H9 (cell line): Measurements from ENCODE around the gene ITGA7. TPM values are rescaled to one million over a fixed set of nuclear protein-coding genes. Genes with fewer than 3 reads are reported as not detected.

ENCODE experiments used
- DNase-seq: peaks from one replicate; pipeline ENCODE4 v3.0.0-alpha.2; 2017
- H2AFZ ChIP-seq: one replicate; pipeline ENCODE4 v1.6.1; 2013; ENCODE audit warnings: mild to moderate bottlenecking, low read length, control low read depth, moderate library complexity
- H2AK5ac ChIP-seq: 2 replicates; pipeline ENCODE4 v1.6.1; 2013; ENCODE audit warnings: low read length, control low read depth, mixed read lengths; ENCODE audit not compliant: insufficient read length
- H2BK120ac ChIP-seq: one replicate; pipeline ENCODE4 v1.6.1; 2013; ENCODE audit warnings: low read depth, mild to moderate bottlenecking, low read length, control low read depth, inconsistent platforms; ENCODE audit not compliant: poor library complexity, severe bottlenecking
- H2BK12ac ChIP-seq: 2 replicates; pipeline ENCODE4 v1.6.1; 2013; ENCODE audit warnings: low read length, control low read depth, mixed read lengths, low read depth; ENCODE audit not compliant: insufficient read length
- H2BK15ac ChIP-seq: 2 replicates; pipeline ENCODE4 v1.6.1; 2013; ENCODE audit warnings: low read depth, low read length, control low read depth
- H2BK20ac ChIP-seq: one replicate; pipeline ENCODE4 v1.6.1; 2013; ENCODE audit warnings: low read depth, mild to moderate bottlenecking, low read length, control low read depth, inconsistent platforms; ENCODE audit not compliant: poor library complexity, severe bottlenecking
- H2BK5ac ChIP-seq: 2 replicates; pipeline ENCODE4 v1.6.1; 2013; ENCODE audit warnings: low read length, control low read depth, mixed read lengths; ENCODE audit not compliant: insufficient read length
- H3K14ac ChIP-seq: 2 replicates; pipeline ENCODE4 v1.6.1; 2013; ENCODE audit warnings: low read length, control low read depth; ENCODE audit not compliant: insufficient read depth
- H3K18ac ChIP-seq: 2 replicates; pipeline ENCODE4 v1.6.1; 2013; ENCODE audit warnings: low read depth, mild to moderate bottlenecking, mixed read lengths, low read length, control low read depth; ENCODE audit not compliant: insufficient read length
- H3K23ac ChIP-seq: 2 replicates; pipeline ENCODE4 v1.6.1; 2013; ENCODE audit warnings: low read length, control low read depth, mixed read lengths, low read depth; ENCODE audit not compliant: insufficient read length
- H3K23me2 ChIP-seq: 2 replicates; pipeline ENCODE4 v1.6.1; 2013; ENCODE audit warnings: low read depth, mild to moderate bottlenecking, mixed read lengths, low read length, control low read depth; ENCODE audit not compliant: insufficient read length, poor library complexity, severe bottlenecking
- H3K27ac ChIP-seq: 2 replicates; pipeline ENCODE4 v1.5.1; 2013; ENCODE audit warnings: low read length, control low read depth, mixed read lengths, low read depth; ENCODE audit not compliant: insufficient read length
- H3K27me3 ChIP-seq: 2 replicates; pipeline ENCODE4 v1.6.1; 2013; ENCODE audit warnings: low read length, control low read depth, inconsistent platforms; ENCODE audit not compliant: insufficient read depth
- H3K4ac ChIP-seq: 2 replicates; pipeline ENCODE4 v1.6.1; 2013; ENCODE audit warnings: low read depth, mild to moderate bottlenecking, control low read depth, inconsistent platforms, low read length, moderate library complexity
- H3K4me1 ChIP-seq: 2 replicates; pipeline ENCODE4 v1.6.1; 2013; ENCODE audit warnings: low read length, control low read depth, inconsistent platforms; ENCODE audit not compliant: insufficient read depth
- H3K4me2 ChIP-seq: 2 replicates; pipeline ENCODE4 v1.6.1; 2013; ENCODE audit warnings: low read length, control low read depth, mixed read lengths; ENCODE audit not compliant: insufficient read length, insufficient read depth
- H3K56ac ChIP-seq: 2 replicates; pipeline ENCODE4 v1.6.1; 2013; ENCODE audit warnings: low read depth, mild to moderate bottlenecking, mixed read lengths, low read length, control low read depth; ENCODE audit not compliant: insufficient read length
- H3K79me1 ChIP-seq: 2 replicates; pipeline ENCODE4 v1.6.1; 2013; ENCODE audit warnings: low read depth, mild to moderate bottlenecking, moderate library complexity, low read length, control low read depth, inconsistent platforms; ENCODE audit not compliant: insufficient read depth, poor library complexity, severe bottlenecking
- H3K79me2 ChIP-seq: 2 replicates; pipeline ENCODE4 v1.6.1; 2013; ENCODE audit warnings: low read length, control low read depth, inconsistent platforms; ENCODE audit not compliant: insufficient read depth
- H3K9ac ChIP-seq: 2 replicates; pipeline ENCODE4 v1.6.1; 2013; ENCODE audit warnings: low read length, control low read depth, mixed read lengths; ENCODE audit not compliant: insufficient read length; ENCODE audit errors: extremely low read depth
- H3K9me3 ChIP-seq: one replicate; pipeline ENCODE4 v1.6.1; 2013; ENCODE audit warnings: low read depth, low read length, inconsistent platforms; ENCODE audit not compliant: control insufficient read depth
- H3T11ph ChIP-seq: one replicate; pipeline ENCODE4 v1.6.1; 2013; ENCODE audit warnings: mild to moderate bottlenecking, low read length, control low read depth, inconsistent platforms
- H4K20me1 ChIP-seq: one replicate; pipeline ENCODE4 v1.6.1; 2013; ENCODE audit not compliant: control insufficient read depth, insufficient read length, insufficient read depth
- H4K5ac ChIP-seq: 2 replicates; pipeline ENCODE4 v1.6.1; 2013; ENCODE audit warnings: low read depth, mild to moderate bottlenecking, mixed read lengths, low read length, control low read depth; ENCODE audit not compliant: insufficient read length
- H4K8ac ChIP-seq: replicated peaks from 2 replicates; pipeline ENCODE4 v1.6.1; 2013; ENCODE audit warnings: low read length, control low read depth, mixed read lengths, low read depth; ENCODE audit not compliant: insufficient read length
- H4K91ac ChIP-seq: 2 replicates; pipeline ENCODE4 v1.6.1; 2013; ENCODE audit warnings: low read depth, mild to moderate bottlenecking, moderate library complexity, mixed read lengths, low read length, control low read depth; ENCODE audit not compliant: insufficient read length
- H3K27ac Mint-ChIP-seq, 3 experiments: 2 replicates in 2 of 3; 3 replicates in 1 of 3; pipeline ENCODE4 v1.8.0; 2020 to 2021; ENCODE audit warnings: mixed read lengths in 3 of 3, mild to moderate bottlenecking in 1 of 3, moderate library complexity in 1 of 3
- H3K27me3 Mint-ChIP-seq: 2 replicates; pipeline ENCODE4 v1.8.0; 2021; ENCODE audit warnings: low read depth, mild to moderate bottlenecking, moderate library complexity, mixed read lengths
- H3K36me3 Mint-ChIP-seq, 3 experiments: 2 replicates in 2 of 3; 3 replicates in 1 of 3; pipeline ENCODE4 v1.8.0; 2020 to 2021; ENCODE audit warnings: low read depth in 3 of 3, mixed read lengths in 3 of 3; ENCODE audit not compliant: insufficient read depth in 1 of 3
- H3K4me1 Mint-ChIP-seq, 2 experiments: 2 replicates each; pipeline ENCODE4 v1.8.0; 2020; ENCODE audit warnings: mixed read lengths in 2 of 2
- H3K4me3 Mint-ChIP-seq, 2 experiments: 2 replicates in 1 of 2; 3 replicates in 1 of 2; pipeline ENCODE4 v1.8.0; 2020 to 2021; ENCODE audit warnings: mild to moderate bottlenecking in 2 of 2, mixed read lengths in 2 of 2, moderate library complexity in 1 of 2
- H3K9me3 Mint-ChIP-seq, 2 experiments: 2 replicates in 1 of 2; 3 replicates in 1 of 2; pipeline ENCODE4 v1.8.0; 2020; ENCODE audit warnings: mild to moderate bottlenecking in 2 of 2, mixed read lengths in 2 of 2, moderate library complexity in 1 of 2
- WGBS: extraction: QIAGEN DNeasy Blood & Tissue Kit; methylation state at CpG from one replicate; pipeline ENCODE4 v1.1.7; 2013; ENCODE audit warnings: missing lambda C conversion rate, low lambda C conversion rate, mixed read lengths; ENCODE audit not compliant: insufficient read length; ENCODE audit errors: extremely low coverage; 5-methylcytosine and 5-hydroxymethylcytosine counted together
- total RNA-seq: library from RNA; stranded (reverse); gene quantifications from 2 replicates; pipeline ENCODE4 v1.2.1, GENCODE V29; 2021
- TF ChIP-seq, protein P1 (sequence below): fragments of 200-600 bp; sonication (generic); conservative IDR thresholded peaks from 3 replicates; pipeline ENCODE4 v1.8.0; 2021; ENCODE audit warnings: antibody characterized with exemption, mild to moderate bottlenecking

The ITGA7 gene
- total RNA-seq, 1 experiment from 2014 or later, result 119 TPM

DNA sequence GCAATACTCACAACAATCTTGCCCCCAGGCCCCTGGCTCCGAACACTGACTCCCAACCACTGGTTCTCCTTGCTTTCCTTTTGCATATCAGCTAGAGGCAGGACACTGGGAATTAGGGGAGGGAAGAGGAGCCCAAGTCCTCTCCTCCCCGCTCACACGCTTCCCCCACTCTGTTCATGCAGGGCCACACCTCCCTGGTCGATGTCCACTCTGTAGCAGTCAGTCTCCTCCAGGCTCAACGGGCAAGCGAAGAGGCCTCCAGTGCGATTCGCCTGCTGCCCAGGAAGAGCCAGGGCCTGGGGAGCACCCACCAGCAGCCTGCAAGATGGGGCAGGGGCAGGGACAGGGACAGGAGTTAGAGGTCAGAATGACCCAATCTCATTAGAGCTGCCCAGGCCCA is 4.8 kb downstream of the ITGA7 start:
- no peak overlapping the region for H3K9ac ChIP-seq
- no peak overlapping the region for H3K14ac ChIP-seq
- H2BK5ac ChIP-seq, result no peak overlapping the region
- H3K9me3 ChIP-seq, result no peaks in the 10 kb centered on the region
- H4K8ac ChIP-seq, result no peak overlapping the region
- H3K4me2 ChIP-seq, result no peak overlapping the region
- Mint-ChIP-seq H3K4me1 (peaks cover 24 to 28% of the 10 kb centered on the region in 2 experiments), H3K4me3 (no peak overlapping the region), H3K9me3 (no peaks in the 10 kb centered on the region), H3K36me3 (peaks cover 6 to 22% (median 12%) of the 10 kb centered on the region in 3 experiments; a peak in 6 of 7 replicates), H3K27me3 (peaks cover 5% of the 10 kb centered on the region), H3K27ac (peak overlapping the region in 1 of 3 experiments; percentile 34; a peak in 1 of 7 replicates)
- no peak overlapping the region for H3K4ac ChIP-seq
- TF ChIP-seq, protein P1, sequence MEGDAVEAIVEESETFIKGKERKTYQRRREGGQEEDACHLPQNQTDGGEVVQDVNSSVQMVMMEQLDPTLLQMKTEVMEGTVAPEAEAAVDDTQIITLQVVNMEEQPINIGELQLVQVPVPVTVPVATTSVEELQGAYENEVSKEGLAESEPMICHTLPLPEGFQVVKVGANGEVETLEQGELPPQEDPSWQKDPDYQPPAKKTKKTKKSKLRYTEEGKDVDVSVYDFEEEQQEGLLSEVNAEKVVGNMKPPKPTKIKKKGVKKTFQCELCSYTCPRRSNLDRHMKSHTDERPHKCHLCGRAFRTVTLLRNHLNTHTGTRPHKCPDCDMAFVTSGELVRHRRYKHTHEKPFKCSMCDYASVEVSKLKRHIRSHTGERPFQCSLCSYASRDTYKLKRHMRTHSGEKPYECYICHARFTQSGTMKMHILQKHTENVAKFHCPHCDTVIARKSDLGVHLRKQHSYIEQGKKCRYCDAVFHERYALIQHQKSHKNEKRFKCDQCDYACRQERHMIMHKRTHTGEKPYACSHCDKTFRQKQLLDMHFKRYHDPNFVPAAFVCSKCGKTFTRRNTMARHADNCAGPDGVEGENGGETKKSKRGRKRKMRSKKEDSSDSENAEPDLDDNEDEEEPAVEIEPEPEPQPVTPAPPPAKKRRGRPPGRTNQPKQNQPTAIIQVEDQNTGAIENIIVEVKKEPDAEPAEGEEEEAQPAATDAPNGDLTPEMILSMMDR, result no peak
- DNase-seq, result no peak
- H3K18ac ChIP-seq, result no peak overlapping the region
- no peak overlapping the region for H4K91ac ChIP-seq
- no peak overlapping the region for H2BK15ac ChIP-seq
- H3K56ac ChIP-seq, result no peak overlapping the region
- WGBS, result no CpG with 5 or more reads among the region's 8 CpGs
- no peak overlapping the region for H2AFZ ChIP-seq
- H3T11ph ChIP-seq, result no peak overlapping the region
- H4K5ac ChIP-seq, result no peak overlapping the region
- no peak overlapping the region for H2BK120ac ChIP-seq
- H2AK5ac ChIP-seq, result no peak overlapping the region
- H2BK20ac ChIP-seq, result no peak overlapping the region
- no peaks in the 10 kb centered on the region; the same call in 1 of the 2 replicates for H3K79me2 ChIP-seq
- peaks cover 7% of the 10 kb centered on the region for H4K20me1 ChIP-seq
- H3K4me1 ChIP-seq, result no peaks in the 10 kb centered on the region
- no peak overlapping the region for H3K27ac ChIP-seq
- no peaks in the 10 kb centered on the region; the same call in 1 of the 2 replicates for H3K27me3 ChIP-seq
- H3K23ac ChIP-seq, result no peak overlapping the region
- H3K23me2 ChIP-seq, result peaks cover 13% of the 10 kb centered on the region
- peaks cover 5% of the 10 kb centered on the region for H3K79me1 ChIP-seq
- no peak overlapping the region for H2BK12ac ChIP-seq
